Brain microvascular endothelial cell (primary cell): Measurements from ENCODE around the gene ATP5F1D.

Experiments used
- DNase-seq: peaks from one replicate; pipeline ENCODE4 v3.0.0-alpha.2; 2020
- H3K27ac ChIP-seq: fragments of 250-450 bp; sonication (Bioruptor Pico); 2 replicates; pipeline ENCODE4 v1.5.1; 2020; ENCODE audit warnings: mild to moderate bottlenecking, moderate library complexity
- H3K27me3 ChIP-seq: fragments of 250-450 bp; sonication (Bioruptor Pico); replicated peaks from 2 replicates; pipeline ENCODE4 v1.5.1; 2020; ENCODE audit warnings: mild to moderate bottlenecking
- H3K36me3 ChIP-seq: fragments of 250-450 bp; sonication (Bioruptor Pico); replicated peaks from 2 replicates; pipeline ENCODE4 v1.5.1; 2020; ENCODE audit warnings: mild to moderate bottlenecking
- H3K4me3 ChIP-seq: 2 replicates; pipeline ENCODE4 v1.5.1; 2011; ENCODE audit warnings: low read depth, mild to moderate bottlenecking, control low read depth, low read length, moderate library complexity
- CTCF ChIP-seq: IDR thresholded peaks from 2 replicates; pipeline ENCODE4 v1.5.1; 2011; ENCODE audit warnings: low read depth, mild to moderate bottlenecking, moderate library complexity, low read length, control low read depth, inconsistent platforms; ENCODE audit errors: missing control alignments
- in situ Hi-C: cut with HindIII; loops from 2 replicates; pipeline ENCODE4 v1.10.0; 2017; ENCODE audit warnings: low sequenced_read_pairs, low pct_ligation_motif_present

Gene ATP5F1D

GRCh38 chr19:1224047-1224825 is 17.3 kb upstream of the ATP5F1D start:
- Histone ChIP-seq H3K4me3 (no peak overlapping the region), H3K36me3 (peaks cover 34% of the 10 kb centered on the region), H3K27me3 (no peaks in the 10 kb centered on the region), H3K27ac (no peak overlapping the region)
- no peak for DNase-seq
- in situ Hi-C loops = no loop called here
- TF ChIP-seq CTCF = no peak

- no peak overlapping the region for H3K4me3 ChIP-seq
Measured at GRCh38 chr19:1224847-1225246, 16.7 kb upstream of the ATP5F1D start.

GRCh38 chr19:1225440-1226226 is 15.9 kb upstream of the ATP5F1D start:
- DNase-seq = no peak
- in situ Hi-C loops = loop anchor here (25.0 kb wide), 1 partner anchor 113 kb away; the partner anchor contains the start of gene GPX4
- H3K4me3 ChIP-seq = no peak overlapping the region
- no peak for TF ChIP-seq CTCF
- no peak overlapping the region for H3K27ac ChIP-seq
- no peaks in the 10 kb centered on the region for H3K27me3 ChIP-seq
- H3K36me3 ChIP-seq = peaks cover 28% of the 10 kb centered on the region

More at GRCh38 chr19:1224847-1225246, 16.7 kb upstream of the ATP5F1D start:
- Histone ChIP-seq H3K36me3 (peaks cover 34% of the 10 kb centered on the region), H3K27me3 (no peaks in the 10 kb centered on the region), H3K27ac (no peak overlapping the region)
- TF ChIP-seq CTCF = no peak
- in situ Hi-C loops = loop anchor here (25.0 kb wide), 1 partner anchor 113 kb away; the partner anchor contains the start of gene GPX4
- no peak for DNase-seq

- H3K27me3 ChIP-seq = no peaks in the 10 kb centered on the region
- no peak overlapping the region for H3K27ac ChIP-seq
- peaks cover 25% of the 10 kb centered on the region for H3K36me3 ChIP-seq
- no peak overlapping the region for H3K4me3 ChIP-seq
- DNase-seq = no peak
- in situ Hi-C loops = loop anchor here (25.0 kb wide), 1 partner anchor 114 kb away; the partner anchor contains the start of gene GPX4
- TF ChIP-seq CTCF = no peak
Measured at GRCh38 chr19:1226227-1226518, 15.4 kb upstream of the ATP5F1D start.

- Histone ChIP-seq H3K4me3 (no peak overlapping the region), H3K27ac (no peak overlapping the region), H3K36me3 (peaks cover 25% of the 10 kb centered on the region), H3K27me3 (no peaks in the 10 kb centered on the region)
- no peak for DNase-seq
- no peak for TF ChIP-seq CTCF
- in situ Hi-C loops = loop anchor here (25.0 kb wide), 1 partner anchor 114 kb away; the partner anchor contains the start of gene GPX4
Measured at GRCh38 chr19:1226522-1227303, 14.8 kb upstream of the ATP5F1D start.
